ENCODE data around the gene TUT1. TPM values are rescaled to one million over a fixed set of nuclear protein-coding genes. Genes with fewer than 3 reads are reported as not detected.

TUT1 gene
- total RNA-seq, 1 donor from 2014 or later = 50.9 TPM

GRCh38 chr11:62544581-62545436 is 46.5 kb downstream of the TUT1 start:
- intact Hi-C loops (cut with micrococcal nuclease) = loop anchor here (1.0 to 5.0 kb wide), 4 partner anchors 38 to 573 kb away; no protein-coding TSS in a partner anchor
- H3K27me3 Mint-ChIP-seq = peaks cover 10% of the 10 kb centered on the region
- H3K4me1 Mint-ChIP-seq = peaks cover 62% of the 10 kb centered on the region
- DNase-seq = peak; percentile 84
- H3K27ac Mint-ChIP-seq = peak overlapping the region; percentile 95
- H3K4me3 Mint-ChIP-seq = peak overlapping the region; percentile 99
- peaks cover 5% of the 10 kb centered on the region for H3K36me3 Mint-ChIP-seq (ENCODE audit: low read depth)
- H3K9me3 Mint-ChIP-seq = no peaks in the 10 kb centered on the region

- Mint-ChIP-seq H3K27me3 (peaks cover 8% of the 10 kb centered on the region), H3K4me3 (peak overlapping the region; percentile 99), H3K36me3 (ENCODE audit: low read depth) (peaks cover 5% of the 10 kb centered on the region), H3K27ac (peak overlapping the region; percentile 95), H3K9me3 (no peaks in the 10 kb centered on the region), H3K4me1 (peaks cover 63% of the 10 kb centered on the region)
- DNase-seq = peak; percentile 59
- intact Hi-C loops (cut with micrococcal nuclease) = loop anchor here (1.0 to 5.0 kb wide), 4 partner anchors 37 to 572 kb away; no protein-coding TSS in a partner anchor
Measured at GRCh38 chr11:62543680-62544444, 47.5 kb downstream of the TUT1 start.

GRCh38 chr11:62542750-62543567 is 48.4 kb downstream of the TUT1 start:
- no peaks in the 10 kb centered on the region for H3K9me3 Mint-ChIP-seq
- peaks cover 5% of the 10 kb centered on the region for H3K36me3 Mint-ChIP-seq (ENCODE audit: low read depth)
- H3K4me3 Mint-ChIP-seq = peak overlapping the region; percentile 99
- H3K27me3 Mint-ChIP-seq = peaks cover 5% of the 10 kb centered on the region
- peaks cover 68% of the 10 kb centered on the region for H3K4me1 Mint-ChIP-seq
- intact Hi-C loops (cut with micrococcal nuclease) = loop anchor here (1.0 to 5.0 kb wide), 4 partner anchors 17 to 571 kb away; no protein-coding TSS in a partner anchor
- H3K27ac Mint-ChIP-seq = peak overlapping the region; percentile 95
- peak; percentile 94 for DNase-seq

- Mint-ChIP-seq H3K4me1 (peaks cover 61% of the 10 kb centered on the region), H3K4me3 (peak overlapping the region; percentile 99), H3K9me3 (no peaks in the 10 kb centered on the region), H3K36me3 (ENCODE audit: low read depth) (peaks cover 7% of the 10 kb centered on the region), H3K27ac (peak overlapping the region; percentile 95), H3K27me3 (no peaks in the 10 kb centered on the region)
- intact Hi-C loops (cut with micrococcal nuclease) = loop anchor here (1.0 to 5.0 kb wide), 4 partner anchors 18 to 570 kb away; no protein-coding TSS in a partner anchor
- DNase-seq = no peak
Measured at GRCh38 chr11:62542111-62542745, 49.1 kb downstream of the TUT1 start.

GRCh38 chr11:62540804-62541701 is 50.3 kb downstream of the TUT1 start:
- H3K9me3 Mint-ChIP-seq = no peaks in the 10 kb centered on the region
- peaks cover 61% of the 10 kb centered on the region for H3K4me1 Mint-ChIP-seq

GRCh38 chr11:62539238-62539925 is 51.9 kb downstream of the TUT1 start:
- intact Hi-C loops (cut with micrococcal nuclease) = loop anchor here (1.0 kb wide), 1 partner anchor 115 kb away; no protein-coding TSS in a partner anchor
- peaks cover 57% of the 10 kb centered on the region for H3K4me1 Mint-ChIP-seq
- H3K9me3 Mint-ChIP-seq = no peaks in the 10 kb centered on the region
- peak; percentile 68 for DNase-seq
- H3K27me3 Mint-ChIP-seq = no peaks in the 10 kb centered on the region
- H3K27ac Mint-ChIP-seq = peak overlapping the region; percentile 56
- H3K36me3 Mint-ChIP-seq (ENCODE audit: low read depth) = peaks cover 15% of the 10 kb centered on the region
- peak overlapping the region; percentile 12 for H3K4me3 Mint-ChIP-seq

More at GRCh38 chr11:62540804-62541701, 50.3 kb downstream of the TUT1 start:
- DNase-seq = peak; percentile 65
- H3K36me3 Mint-ChIP-seq (ENCODE audit: low read depth) = peaks cover 11% of the 10 kb centered on the region
- intact Hi-C loops (cut with micrococcal nuclease) = loop anchor here (5.0 kb wide), 3 partner anchors 34 to 569 kb away; no protein-coding TSS in a partner anchor
- H3K4me3 Mint-ChIP-seq = peak overlapping the region; percentile 67
- no peaks in the 10 kb centered on the region for H3K27me3 Mint-ChIP-seq
- H3K27ac Mint-ChIP-seq = peak overlapping the region; percentile 86

- H3K36me3 Mint-ChIP-seq (ENCODE audit: low read depth) = peaks cover 20% of the 10 kb centered on the region
- peak overlapping the region; percentile 12 for H3K4me3 Mint-ChIP-seq
Measured at GRCh38 chr11:62538470-62539237, 52.7 kb downstream of the TUT1 start.

GRCh38 chr11:62536301-62536957 is 54.9 kb downstream of the TUT1 start:
- DNase-seq = no peak
- intact Hi-C loops (cut with micrococcal nuclease) = no loop called here
- Mint-ChIP-seq H3K4me3 (no peak overlapping the region), H3K36me3 (ENCODE audit: low read depth) (peaks cover 38% of the 10 kb centered on the region), H3K9me3 (no peaks in the 10 kb centered on the region), H3K27ac (no peak overlapping the region), H3K27me3 (no peaks in the 10 kb centered on the region), H3K4me1 (peaks cover 28% of the 10 kb centered on the region)

More at GRCh38 chr11:62538470-62539237, 52.7 kb downstream of the TUT1 start:
- H3K27me3 Mint-ChIP-seq = no peaks in the 10 kb centered on the region
- peak overlapping the region; percentile 56 for H3K27ac Mint-ChIP-seq
- peaks cover 50% of the 10 kb centered on the region for H3K4me1 Mint-ChIP-seq
- no peaks in the 10 kb centered on the region for H3K9me3 Mint-ChIP-seq
- DNase-seq = no peak
- intact Hi-C loops (cut with micrococcal nuclease) = loop anchor here (1.0 kb wide), 1 partner anchor 114 kb away; no protein-coding TSS in a partner anchor

- H3K4me1 Mint-ChIP-seq = peaks cover 21% of the 10 kb centered on the region
- DNase-seq = no peak
- no peak overlapping the region for H3K27ac Mint-ChIP-seq
- intact Hi-C loops (cut with micrococcal nuclease) = no loop called here
- peaks cover 42% of the 10 kb centered on the region for H3K36me3 Mint-ChIP-seq (ENCODE audit: low read depth)
- H3K27me3 Mint-ChIP-seq = no peaks in the 10 kb centered on the region
- H3K4me3 Mint-ChIP-seq = no peak overlapping the region
- H3K9me3 Mint-ChIP-seq = no peaks in the 10 kb centered on the region
Measured at GRCh38 chr11:62535802-62536201, 55.5 kb downstream of the TUT1 start.

- peaks cover 49% of the 10 kb centered on the region for H3K36me3 Mint-ChIP-seq (ENCODE audit: low read depth)
- intact Hi-C loops (cut with micrococcal nuclease) = no loop called here
- H3K27ac Mint-ChIP-seq = peak overlapping the region; percentile 39
Measured at GRCh38 chr11:62534779-62535545, 56.4 kb downstream of the TUT1 start.

More at GRCh38 chr11:62534779-62535545, 56.4 kb downstream of the TUT1 start:
- no peaks in the 10 kb centered on the region for H3K27me3 Mint-ChIP-seq
- no peak for DNase-seq
- no peaks in the 10 kb centered on the region for H3K9me3 Mint-ChIP-seq
- H3K4me1 Mint-ChIP-seq = peaks cover 16% of the 10 kb centered on the region
- H3K4me3 Mint-ChIP-seq = no peak overlapping the region

Data from activated CD4-positive, alpha-beta T cell treated with anti-CD3 and anti-CD28 coated beads, Interleukin-2, amount 10 ng/mL, durations not matched to agents 24 days and 14 days (primary cell).